HCT116 (cell line): ENCODE data around the gene FAM131A.

Source experiments
- CEBPB ChIP-seq: IDR thresholded peaks from 2 replicates; pipeline ENCODE4 v1.6.1; 2012; ENCODE audit warnings: low read depth
- EZH2 ChIP-seq: fragments of 200-600 bp; sonication (generic); IDR thresholded peaks from 2 replicates; pipeline ENCODE4 v1.6.1; 2017; ENCODE audit warnings: antibody characterized with exemption, mixed run types
- EZH2phosphoT487 ChIP-seq: fragments of 200-600 bp; IDR thresholded peaks from 2 replicates; pipeline ENCODE4 v1.6.1; 2018; ENCODE audit warnings: antibody characterized with exemption, borderline replicate concordance
- MAX ChIP-seq: IDR thresholded peaks from 2 replicates; pipeline ENCODE4 v1.6.1; 2012
- POLR2A ChIP-seq: IDR thresholded peaks from 2 replicates; pipeline ENCODE4 v1.7.0; 2011; ENCODE audit warnings: borderline replicate concordance; ENCODE audit not compliant: insufficient read depth, insufficient read length; ENCODE audit errors: extremely low read depth
- POLR2AphosphoS5 ChIP-seq: IDR thresholded peaks from 2 replicates; pipeline ENCODE4 v1.6.1; 2011; ENCODE audit warnings: mild to moderate bottlenecking, low read depth, low read length, moderate library complexity
- REST ChIP-seq: IDR thresholded peaks from 2 replicates; pipeline ENCODE4 v1.6.1; 2012; ENCODE audit warnings: low read depth
- SP1 ChIP-seq: IDR thresholded peaks from 2 replicates; pipeline ENCODE4 v1.6.1; 2012; ENCODE audit warnings: low read depth
- SRF ChIP-seq: IDR thresholded peaks from 2 replicates; pipeline ENCODE4 v1.6.1; 2012; ENCODE audit warnings: low read depth
- TCF7L2 ChIP-seq: IDR thresholded peaks from 2 replicates; pipeline ENCODE4 v1.7.0; 2011; ENCODE audit warnings: borderline replicate concordance, inconsistent platforms; ENCODE audit not compliant: insufficient read depth, insufficient read length; ENCODE audit errors: extremely low read depth
- YY1 ChIP-seq: IDR thresholded peaks from 2 replicates; pipeline ENCODE4 v1.6.1; 2011; ENCODE audit warnings: low read length, low read depth, moderate library complexity, mild to moderate bottlenecking; ENCODE audit not compliant: insufficient replicate concordance; ENCODE audit errors: extremely low read depth
- ZNF274 ChIP-seq: fragments of 200-500 bp; sonication (Bioruptor generic); IDR thresholded peaks from 2 replicates; pipeline ENCODE4 v1.6.1; 2014; ENCODE audit warnings: mild to moderate bottlenecking, low read depth, low read length, inconsistent platforms
- TF ChIP-seq, protein P1 (sequence below), 3 experiments: fragments of 200-600 bp in 1 of 3; sonication (generic) in 1 of 3; IDR thresholded peaks in 2 of 3; conservative IDR thresholded peaks in 1 of 3; 2 replicates each; pipeline ENCODE4 v1.5.1; 2012 to 2017; ENCODE audit warnings: low read depth in 2 of 3, low read length in 2 of 3, antibody characterized with exemption in 1 of 3, borderline replicate concordance in 1 of 3, control low read depth in 1 of 3, mild to moderate bottlenecking in 1 of 3, mixed read lengths in 1 of 3, mixed run types in 1 of 3, moderate library complexity in 1 of 3; ENCODE audit not compliant: insufficient read depth in 1 of 3

GRCh38 chr3:184314700-184315542 lies 22.5 kb upstream of the FAM131A start:
- TF ChIP-seq EZH2phosphoT487 (no peak), CEBPB (no peak), POLR2AphosphoS5 (peak; percentile 27), REST (no peak), SP1 (no peak), EZH2 (no peak), YY1 (no peak), SRF (no peak), ZNF274 (no peak), POLR2A (peak; percentile 47), MAX (no peak), TCF7L2 (no peak)
- TF ChIP-seq, protein P1, sequence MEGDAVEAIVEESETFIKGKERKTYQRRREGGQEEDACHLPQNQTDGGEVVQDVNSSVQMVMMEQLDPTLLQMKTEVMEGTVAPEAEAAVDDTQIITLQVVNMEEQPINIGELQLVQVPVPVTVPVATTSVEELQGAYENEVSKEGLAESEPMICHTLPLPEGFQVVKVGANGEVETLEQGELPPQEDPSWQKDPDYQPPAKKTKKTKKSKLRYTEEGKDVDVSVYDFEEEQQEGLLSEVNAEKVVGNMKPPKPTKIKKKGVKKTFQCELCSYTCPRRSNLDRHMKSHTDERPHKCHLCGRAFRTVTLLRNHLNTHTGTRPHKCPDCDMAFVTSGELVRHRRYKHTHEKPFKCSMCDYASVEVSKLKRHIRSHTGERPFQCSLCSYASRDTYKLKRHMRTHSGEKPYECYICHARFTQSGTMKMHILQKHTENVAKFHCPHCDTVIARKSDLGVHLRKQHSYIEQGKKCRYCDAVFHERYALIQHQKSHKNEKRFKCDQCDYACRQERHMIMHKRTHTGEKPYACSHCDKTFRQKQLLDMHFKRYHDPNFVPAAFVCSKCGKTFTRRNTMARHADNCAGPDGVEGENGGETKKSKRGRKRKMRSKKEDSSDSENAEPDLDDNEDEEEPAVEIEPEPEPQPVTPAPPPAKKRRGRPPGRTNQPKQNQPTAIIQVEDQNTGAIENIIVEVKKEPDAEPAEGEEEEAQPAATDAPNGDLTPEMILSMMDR (IDR thresholded peaks at IDR 0.05 in 2 of 3, conservative IDR thresholded peaks at IDR 0.05 in 1 of 3; ENCODE audit: borderline replicate concordance in 1 of 3, insufficient read depth in 1 of 3, low read depth in 2 of 3, low read length in 2 of 3), result no peak
